GM19467 (cell line): Measurements from ENCODE around the gene ALAS1.
"Not testable (repeated sequence)": the region's sequence is repeated elsewhere in the genome, so short reads cannot be mapped to it uniquely, and the experiment has no call there.

Experiments
- ATAC-seq: cut with Tn5 transposase; IDR thresholded peaks from one replicate; pipeline ENCODE4 v1.9.1; 2021; ENCODE audit warnings: mild to moderate bottlenecking, moderate library complexity; ENCODE audit not compliant: unreplicated experiment

ALAS1 gene

DNA sequence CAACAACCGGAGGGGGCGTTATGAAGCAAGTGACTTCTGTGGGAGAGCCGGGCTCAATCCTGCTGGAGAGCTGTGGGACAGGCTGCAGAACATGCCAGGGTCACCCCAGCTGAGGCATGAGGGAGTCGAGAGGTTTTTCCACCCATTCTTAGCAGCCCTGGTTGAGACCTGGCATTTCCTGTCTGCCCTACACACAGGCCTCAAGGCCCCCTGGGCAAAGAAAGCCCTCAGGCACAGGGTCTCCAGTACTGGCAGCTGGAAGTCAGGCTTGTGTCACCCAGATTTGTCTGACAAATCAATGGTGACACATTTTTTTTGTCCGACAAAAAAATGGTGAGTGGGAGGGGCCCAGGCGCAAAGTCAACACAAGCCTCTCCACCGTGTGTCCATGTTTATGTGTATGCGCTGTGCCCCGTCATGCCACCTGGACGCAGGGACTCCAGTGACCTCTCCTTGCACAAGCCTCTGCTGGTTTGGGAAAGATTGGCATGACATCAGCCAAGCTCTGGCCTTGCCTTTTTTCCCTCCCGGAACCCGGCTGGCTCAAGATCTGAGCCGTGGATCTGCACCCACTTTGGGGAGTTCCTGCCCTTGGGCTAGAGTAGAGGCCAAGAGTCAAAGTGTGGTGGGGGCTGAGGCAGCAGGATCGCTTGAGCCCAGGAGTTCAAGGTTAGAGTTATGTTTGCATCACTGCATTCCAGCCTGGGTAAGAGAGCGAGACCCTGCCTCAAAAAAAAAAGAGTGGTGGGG lies 20.8 kb upstream of the ALAS1 start:
- ATAC-seq, result no peak

DNA sequence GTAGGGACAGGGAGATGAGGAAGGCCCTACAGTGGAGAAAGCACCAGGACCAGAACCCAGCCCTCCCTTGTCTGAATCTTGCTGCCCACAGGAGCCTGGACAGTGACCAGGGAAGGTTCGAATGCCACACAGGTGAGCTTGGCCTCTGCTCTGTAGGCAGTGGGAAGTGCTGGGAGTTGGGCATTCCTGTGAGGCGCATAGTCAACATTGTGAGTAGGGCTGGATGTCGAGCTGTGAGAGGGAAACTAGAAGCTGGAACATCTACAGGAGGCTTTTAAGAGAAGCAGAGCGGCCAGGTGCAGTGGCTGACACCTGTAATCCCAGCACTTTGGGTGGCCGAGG lies 20.3 kb upstream of the ALAS1 start:
- ATAC-seq, result no peak

DNA sequence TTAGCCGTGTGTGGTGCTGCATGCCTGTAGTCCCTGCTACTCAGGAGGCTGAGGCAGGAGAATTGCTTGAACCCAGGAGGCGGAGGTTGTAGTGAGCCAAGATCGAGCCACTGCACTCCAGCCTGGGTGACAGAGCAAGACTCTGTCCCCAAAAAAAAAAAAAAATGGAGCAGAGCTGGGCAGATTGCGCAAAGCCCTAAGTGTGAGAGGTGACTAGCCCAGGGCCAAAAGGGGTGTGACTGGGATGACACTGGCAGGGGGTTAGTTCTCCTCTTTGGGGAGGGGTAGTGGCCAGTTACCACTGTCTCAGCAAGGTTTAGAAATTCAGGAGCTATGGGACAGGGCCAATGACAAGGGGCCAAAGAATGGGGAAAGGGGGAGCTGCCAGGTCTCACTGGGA lies 19.8 kb upstream of the ALAS1 start:
- not testable (repeated sequence) for ATAC-seq

DNA sequence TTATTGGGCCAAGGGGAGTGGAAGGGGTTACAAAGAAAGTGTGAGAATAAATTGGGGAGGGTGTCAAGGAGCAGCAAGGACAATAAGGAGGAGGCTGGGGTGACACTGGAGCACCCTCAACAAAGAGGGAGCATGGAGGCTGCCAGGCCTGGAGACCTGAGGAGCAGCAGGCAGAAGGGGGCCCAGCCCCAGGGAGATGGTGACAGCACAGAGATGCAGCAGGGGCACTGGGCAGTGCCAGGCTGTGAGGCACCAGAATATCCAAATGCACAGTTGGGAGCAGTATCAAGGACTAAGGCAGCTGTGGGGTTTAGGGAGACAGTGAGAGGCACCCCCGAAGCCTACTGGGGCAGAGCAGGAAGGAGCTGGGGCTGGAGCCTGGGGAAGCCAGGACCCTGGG lies 19.4 kb upstream of the ALAS1 start:
- no peak for ATAC-seq

DNA sequence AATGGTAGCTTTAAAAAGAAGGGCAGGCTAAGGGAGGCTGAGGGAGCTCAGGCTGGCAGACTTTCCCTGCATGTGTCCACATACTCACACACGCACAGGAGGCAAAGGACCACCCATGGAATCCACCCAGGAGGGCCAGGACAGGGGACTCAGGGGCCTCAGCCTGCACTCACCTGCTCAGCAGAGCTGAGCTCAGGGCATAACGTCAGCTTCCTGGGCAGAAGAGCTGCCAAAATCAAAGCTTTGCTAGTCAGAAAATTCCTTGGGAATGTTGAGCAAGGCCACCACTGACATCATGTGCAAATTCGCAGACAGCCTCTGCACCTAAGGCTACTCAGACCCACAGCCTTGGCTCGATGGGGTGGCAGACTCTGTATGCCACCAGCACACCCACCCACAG lies 16.4 kb upstream of the ALAS1 start:
- no peak for ATAC-seq

DNA sequence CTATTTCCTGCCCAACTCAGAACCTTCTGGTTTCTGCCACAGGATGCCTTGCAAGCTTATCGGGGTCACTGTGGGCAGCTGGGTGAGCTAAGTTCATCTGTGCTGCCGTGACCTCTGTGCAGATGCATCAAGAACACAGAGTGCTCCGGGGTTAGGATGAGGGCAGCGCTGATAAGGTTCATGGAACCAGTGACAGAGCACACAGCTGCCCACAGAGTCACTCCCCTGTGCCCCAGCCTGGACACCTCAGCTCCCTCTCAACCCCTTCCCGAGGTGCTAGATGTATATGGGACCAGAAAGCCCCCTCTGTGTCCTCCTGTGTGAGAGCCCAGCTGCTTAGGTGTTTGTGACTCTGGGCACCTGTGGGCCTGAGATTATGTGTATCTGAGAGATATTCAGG lies 15.8 kb upstream of the ALAS1 start:
- no peak for ATAC-seq

DNA sequence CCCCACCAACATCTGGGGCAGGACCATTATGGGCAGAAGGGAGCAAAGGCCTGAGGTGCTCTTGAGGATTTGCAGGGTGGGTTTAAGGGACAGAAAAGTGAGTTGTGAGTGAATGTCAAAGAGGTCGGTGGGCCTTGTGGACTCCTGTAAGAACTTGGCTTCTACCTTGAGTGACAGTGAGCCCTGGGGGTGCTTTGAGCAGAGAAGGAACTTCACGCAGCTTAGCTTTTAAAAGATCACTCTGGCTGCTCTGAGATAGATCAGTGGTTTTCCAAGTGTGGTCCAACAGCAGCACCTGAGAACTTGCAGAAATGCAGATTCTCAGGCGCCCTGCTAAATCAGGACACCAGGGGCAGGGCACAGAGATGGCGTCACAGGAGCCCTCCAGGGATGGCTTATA lies 15.3 kb upstream of the ALAS1 start:
- ATAC-seq, result no peak

DNA sequence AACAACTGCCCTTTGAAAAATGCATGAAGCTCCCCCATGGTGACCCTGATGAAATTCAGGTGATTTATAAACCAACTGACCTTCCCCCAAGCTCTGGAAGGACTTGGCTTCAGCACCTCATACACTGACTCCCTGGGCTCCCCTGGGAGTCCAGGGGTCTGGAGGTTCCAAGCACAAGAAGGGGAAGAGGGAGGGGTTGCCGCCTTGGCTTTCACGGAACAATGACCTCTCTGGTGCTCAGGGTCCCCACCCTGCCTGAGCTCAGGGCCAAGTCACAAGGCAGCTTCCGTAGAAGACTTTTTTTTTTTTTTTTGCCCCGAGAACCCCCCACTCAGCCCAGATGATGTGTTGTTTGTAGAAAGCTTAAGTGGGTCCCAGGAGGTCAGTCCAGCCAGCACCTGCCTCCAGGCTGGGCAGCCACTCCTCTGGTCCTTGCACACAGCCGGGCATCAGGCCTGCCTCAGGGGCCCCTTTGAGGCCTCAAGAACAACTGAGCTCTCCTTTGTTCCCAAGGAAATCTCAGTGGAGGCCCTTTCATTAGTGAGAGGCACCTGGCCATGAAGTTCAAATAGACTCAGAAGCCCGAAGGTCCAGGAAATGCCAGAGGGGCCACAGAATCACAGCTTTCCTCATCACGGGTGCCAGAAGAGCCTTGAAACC lies 14.0 kb upstream of the ALAS1 start:
- ATAC-seq, result no peak

DNA sequence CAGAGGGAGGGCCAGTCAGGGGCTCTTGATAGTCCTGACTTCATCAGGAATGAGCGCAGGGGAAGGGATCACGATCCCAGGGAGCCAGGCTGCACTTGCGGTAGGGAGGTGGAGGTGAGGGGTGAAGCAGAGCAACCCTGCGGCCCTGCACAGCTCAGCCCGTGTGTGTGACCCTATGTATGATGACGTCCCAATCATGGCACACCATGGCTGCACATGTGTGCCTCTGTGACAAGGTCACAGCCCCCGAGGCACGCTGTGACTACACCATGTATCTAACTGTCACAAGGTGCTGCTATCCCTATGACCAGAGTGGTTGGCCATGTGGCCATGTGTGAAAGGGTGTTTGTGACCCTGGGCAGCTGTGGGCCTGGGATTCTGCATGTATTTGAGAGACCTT lies 13.3 kb upstream of the ALAS1 start:
- no peak for ATAC-seq

DNA sequence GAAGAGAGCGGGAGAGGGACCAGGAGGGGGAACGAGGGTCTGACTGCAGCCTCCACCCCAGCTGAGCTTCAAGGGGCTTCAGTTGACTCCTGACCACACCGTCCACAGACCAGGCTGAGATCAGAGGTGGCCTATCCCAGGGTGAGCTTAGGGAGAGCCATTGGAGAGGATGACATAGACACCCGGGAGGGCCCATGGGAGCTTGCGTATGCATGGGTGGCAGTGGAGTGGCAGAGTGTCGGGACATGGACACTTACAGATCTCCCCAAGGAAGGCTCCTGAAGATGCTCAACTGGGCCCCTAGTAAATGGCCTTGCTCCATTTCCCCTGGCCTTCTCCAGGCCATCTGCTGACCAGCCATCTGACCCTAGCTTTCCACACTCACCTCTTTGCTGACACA lies 12.6 kb upstream of the ALAS1 start:
- ATAC-seq, result no peak

DNA sequence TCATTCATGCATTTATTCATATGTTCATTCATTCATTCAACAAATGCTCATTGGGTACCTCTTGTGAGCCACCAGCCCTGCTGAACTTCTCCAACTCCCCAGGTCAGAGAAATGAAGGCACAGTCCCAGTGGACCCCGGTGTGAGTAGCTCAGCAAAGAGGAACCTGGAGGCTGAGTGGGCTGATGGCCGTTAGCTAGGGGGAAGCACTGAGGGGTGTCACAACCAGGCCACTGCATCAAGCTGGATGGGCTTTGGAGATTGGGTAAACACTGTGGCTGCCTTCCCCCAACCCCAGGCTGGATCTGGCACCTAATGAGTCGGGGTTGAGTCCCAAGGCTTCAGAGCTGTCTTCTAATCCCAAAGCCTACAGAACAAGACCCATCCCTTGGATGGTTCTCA lies 12.1 kb upstream of the ALAS1 start:
- ATAC-seq, result no peak

DNA sequence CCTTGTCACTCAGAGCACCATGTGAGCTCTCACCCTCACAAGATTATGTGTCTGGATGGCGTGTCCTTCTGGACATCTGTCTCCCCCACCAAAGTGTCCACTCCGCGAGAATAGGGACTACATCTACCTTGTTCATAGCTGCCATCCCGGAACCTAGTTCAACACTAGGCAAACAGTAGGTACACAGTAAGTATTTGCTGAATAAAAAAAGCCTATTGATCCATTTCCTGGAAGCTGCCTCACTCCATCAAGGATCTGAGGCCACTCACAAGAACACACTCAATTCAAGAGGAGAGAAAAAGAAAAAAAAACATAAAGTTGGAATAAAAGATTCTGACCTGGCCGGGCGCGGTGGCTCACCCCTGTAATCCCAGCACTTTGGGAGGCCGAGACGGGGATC lies 11.2 kb upstream of the ALAS1 start:
- no peak for ATAC-seq

DNA sequence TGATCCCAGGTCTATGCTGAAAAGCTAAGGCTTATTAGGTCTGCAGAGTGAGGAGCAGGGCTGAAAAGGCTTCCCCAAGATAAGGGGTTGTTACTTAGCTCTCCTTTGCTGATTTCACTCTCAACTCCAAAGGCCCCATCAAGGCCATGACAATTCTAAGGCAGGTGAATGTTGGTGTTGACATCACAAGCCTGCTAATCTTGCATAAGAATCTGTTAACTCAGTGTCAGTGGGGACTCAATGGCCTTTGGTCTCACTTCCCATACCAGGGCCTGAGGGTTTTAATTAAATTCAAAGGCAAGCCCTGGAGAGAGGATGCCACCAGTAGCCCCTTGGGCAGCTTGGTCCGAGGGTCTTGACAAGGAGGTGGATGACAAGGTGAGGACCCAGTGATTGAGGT lies 9.4 kb upstream of the ALAS1 start:
- ATAC-seq, result no peak

DNA sequence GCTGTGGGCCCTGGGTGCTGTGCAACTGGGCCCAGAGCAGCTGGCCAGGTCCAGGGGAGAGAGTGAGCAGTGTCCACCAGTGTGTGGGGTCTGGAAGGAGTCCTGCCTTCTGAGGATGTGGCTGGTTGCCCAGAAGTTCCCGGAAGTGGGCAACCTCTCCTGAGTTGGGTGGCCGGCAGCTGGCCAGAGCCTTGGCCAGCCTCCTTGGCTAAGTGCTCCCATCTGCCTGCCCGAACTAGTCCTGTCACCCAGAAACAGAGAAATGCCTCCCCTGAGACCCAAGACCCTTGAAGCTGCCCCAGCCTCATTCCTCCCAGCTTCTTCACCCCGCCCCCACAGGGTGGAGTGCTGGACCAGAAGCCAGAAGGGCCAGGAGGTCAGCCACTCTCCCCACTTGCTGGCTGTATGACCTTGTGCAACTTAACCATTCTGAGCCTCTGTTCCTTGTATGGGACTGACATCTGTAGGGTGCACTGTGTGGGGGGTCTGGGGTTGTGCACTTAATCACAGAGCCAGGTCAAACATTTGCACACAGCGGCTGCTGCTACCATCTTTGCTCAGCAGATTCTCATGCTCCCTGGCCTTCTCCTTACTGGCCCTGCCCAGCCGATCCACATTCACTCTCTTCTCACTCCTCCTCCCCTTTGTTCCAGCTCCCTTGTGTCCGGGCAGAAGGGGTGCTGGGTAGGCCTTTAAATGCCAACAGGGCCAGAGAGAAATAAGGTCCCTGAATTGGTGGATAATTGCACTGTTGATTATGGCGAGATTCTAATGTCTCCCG lies 7.5 kb upstream of the ALAS1 start:
- no peak for ATAC-seq

DNA sequence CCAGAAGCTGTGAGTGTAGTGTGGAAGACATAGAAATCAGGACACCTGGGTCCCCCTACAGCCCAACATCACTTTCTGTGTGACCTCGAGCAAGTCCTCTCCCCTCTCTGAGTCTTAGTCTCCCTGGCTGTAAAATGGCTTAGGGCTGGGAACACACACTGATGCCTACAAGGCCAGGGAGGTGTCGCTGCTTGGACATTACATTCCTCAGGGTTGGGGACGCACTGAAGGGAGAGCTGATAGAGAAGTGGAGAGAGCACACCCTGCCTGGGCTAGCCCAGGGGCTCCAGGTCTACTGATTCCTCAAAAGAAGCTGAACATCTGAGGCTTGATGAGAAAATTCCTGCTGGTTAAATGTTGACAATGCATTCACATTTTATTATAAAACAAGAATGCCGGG lies 6.3 kb upstream of the ALAS1 start:
- ATAC-seq, result no peak

DNA sequence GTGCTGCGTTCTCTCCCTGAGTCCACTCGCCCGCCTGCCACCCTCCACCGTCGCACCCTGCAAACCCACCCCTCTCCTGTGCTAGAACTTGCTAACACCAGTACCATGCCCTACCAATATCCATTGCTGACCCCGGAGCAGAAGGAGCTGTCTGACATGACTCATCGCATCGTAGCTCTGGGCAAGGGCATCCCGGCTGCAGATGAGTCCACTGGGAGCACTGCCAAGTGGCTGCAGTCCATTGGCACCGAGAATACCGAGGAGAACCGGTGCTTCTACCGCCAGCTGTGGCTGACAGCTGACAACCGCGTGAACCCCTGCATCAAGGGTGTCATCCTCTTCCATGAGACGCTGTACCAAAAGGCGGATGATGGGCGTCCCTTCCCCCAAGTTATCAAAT lies 4.9 kb upstream of the ALAS1 start:
- no peak for ATAC-seq

DNA sequence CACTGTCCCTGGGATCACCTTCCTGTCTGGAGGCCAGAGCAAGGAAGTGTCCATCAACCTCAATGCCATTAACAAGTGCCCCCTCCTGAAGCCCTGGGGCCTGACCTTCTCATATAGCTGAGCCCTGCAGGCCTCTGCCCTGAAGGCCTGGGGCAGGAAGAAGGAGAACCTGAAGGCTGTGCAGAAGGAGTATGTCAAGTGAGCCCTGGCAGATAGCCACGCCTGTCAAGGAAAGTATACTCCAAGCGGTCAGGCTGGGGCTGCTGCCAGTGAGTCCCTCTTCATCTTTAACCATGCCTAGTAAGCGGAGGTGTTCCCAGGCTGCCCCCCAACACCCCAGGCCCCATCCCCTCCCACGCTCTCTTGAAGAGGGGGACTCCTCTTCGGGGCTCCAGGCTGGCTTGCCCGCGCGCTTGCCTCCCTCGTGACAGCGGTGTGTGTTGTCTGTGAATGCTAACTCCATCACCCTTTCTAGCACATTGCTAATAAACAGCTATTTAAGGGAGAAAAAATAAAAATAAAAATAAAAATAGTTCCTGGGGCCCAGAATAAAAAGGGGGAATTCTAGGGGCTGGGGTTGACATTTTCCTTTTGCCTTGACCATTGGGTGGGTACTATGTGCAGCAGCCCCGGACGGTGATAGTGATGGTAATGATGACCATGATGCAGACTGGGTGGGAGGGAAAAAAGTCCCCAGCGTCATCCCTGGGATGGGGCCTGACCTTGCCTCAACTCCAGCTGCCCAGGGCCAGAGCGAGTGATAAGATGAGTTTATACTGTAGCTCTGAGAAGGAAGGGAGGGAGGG lies 3.3 kb upstream of the ALAS1 start:
- no peak for ATAC-seq

DNA sequence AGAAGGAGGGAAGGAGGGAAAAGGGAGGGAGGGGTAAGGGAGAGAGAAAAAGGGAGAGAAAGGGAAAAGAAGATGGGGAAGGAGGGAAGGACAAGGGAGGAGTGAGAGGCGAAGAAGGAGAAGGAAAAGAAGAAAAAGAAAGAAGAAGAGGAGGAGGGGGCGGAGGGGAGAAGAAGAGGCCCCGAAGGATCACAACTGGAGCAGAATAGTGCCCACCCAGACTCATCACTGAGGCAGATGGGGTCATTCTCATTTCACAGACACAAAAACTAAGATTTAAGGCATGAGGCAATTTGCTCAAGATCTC lies 2.7 kb upstream of the ALAS1 start:
- ATAC-seq, result no peak

DNA sequence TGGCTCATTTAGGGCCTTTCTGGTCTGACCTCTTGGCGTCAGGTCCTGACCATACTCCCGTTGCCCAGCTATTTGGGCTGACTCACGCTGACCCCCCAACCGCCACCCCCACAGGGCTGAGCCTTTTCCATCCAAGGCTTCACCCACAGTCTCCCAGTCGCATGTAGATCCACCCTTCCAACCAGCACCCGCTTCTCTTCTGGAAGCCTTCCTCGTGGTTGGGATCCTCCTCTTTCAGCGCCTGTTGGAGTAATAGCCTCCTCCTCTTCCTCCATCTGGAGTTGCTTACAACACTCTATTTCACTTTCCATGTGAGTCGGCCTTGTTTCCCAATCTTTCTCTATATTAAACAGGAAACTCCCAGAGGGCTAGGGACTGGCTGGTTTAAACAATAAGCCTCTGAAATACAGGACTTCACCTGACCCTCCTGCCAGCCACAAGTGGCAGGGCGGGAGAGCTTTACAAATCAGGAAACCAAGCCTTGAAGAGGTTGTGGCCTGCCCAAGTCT lies 2.1 kb upstream of the ALAS1 start:
- ATAC-seq, result no peak

DNA sequence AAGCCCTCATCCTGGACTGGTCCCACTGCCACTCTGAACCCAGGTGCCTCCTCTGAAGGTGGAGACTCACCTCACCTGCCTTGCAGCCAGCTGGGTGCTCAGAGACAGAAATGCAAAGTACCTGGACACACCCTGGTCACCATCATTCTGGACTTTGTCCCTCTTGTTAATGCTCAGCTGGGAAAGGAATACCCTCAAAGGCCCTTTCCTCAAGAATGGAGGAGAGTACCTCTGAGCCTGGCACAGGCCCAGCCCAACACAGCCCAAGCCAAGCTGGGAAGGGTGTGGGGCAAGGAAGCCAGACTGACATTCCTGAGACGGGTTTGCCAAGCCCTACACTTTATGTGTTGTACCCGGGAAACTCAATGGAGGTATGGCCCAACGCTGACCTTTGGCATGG lies 983 bp upstream of the ALAS1 start:
- no peak for ATAC-seq

DNA sequence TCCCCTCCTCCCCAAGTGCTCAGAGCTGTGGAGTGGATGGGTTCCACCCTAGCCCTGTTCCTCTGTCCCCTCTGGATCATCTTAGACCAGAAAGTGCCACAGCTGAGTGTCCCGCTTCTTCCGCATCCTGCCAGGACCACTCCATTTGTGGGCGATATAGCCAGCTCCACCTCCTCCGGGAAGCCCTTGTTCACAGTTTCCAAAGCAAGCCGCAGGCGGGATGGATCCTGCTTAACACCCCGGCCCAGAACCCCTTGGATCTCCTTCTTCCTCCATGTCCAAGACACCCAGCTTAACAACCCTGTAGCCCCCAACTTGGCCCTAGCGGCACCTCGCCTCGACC lies 490 bp upstream of the ALAS1 start:
- ATAC-seq, result no peak
